GF-D8 (cell line): ENCODE results near the gene GRIK4.
"Not testable (repeated sequence)": the region's sequence is repeated elsewhere in the genome, so short reads cannot be mapped to it uniquely, and the experiment has no call there.

ENCODE experiments used
- DNase-seq: peaks from one replicate; lab custom pipeline; 2025; lab: John Stamatoyannopoulos, UW

GRIK4 gene

DNA sequence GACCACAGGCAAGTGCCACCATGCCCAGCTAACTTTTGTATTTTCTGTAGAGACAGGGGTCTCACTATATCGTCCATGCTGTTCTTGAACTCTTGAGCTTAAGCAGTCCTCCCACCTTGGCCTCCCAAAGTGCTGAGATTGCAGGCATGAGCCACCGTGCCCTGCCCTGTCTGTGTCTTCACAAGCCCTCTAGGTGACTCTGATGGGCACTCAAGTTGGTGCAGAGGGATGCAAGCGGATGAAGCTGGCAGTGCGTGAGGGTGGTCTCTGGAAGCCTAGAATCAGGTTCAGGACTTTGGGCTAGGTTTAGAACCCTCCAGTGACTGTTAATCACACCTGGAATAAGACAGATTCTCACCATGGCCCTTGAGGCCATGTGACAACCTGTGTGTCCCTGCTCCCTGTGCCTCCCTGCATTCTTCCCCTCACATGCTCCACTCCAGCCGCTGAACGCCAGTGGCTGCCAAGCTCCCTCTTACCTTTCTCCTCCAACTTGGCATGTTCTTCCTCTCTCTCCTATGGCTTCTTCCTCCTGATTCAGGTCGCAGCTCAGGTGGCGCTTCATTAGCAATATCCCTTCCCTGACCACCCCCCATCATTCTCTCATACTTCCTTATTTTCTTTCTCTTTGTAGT is 270.1 kb downstream of the GRIK4 start:
- DNase-seq: no peak

DNA sequence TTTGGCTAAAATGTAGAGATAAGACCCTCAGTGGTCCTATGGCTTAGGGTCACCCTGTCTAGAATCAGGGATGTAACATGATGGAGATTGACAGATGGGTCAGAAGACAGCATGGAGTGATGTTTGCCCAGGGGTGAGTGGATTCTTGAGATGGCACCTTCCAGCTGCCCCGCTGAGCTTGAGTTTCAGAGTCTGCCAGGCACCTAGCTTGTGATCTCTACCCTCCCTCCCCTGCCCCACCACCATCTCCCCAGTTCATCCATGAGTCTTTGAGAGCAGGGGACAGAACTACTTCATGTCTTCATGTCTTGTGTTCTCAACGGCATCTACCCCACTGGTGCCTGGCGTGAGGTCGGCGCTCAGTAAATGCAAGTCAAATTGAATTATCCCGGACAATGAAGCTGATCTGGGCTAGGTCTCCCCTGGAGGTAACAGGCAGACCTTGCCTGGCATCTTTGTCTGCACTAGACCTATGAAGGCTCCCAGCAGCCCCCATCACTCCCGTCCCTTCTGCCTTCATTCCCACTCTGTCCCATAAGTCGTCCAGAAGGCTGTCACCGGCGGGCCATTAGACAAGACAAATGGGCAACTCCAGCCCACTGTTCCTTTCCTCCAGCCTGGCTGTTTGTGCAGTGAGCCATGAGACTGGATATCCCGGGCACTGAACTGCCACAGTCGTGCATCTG is 273.2 kb downstream of the GRIK4 start:
- no peak for DNase-seq

DNA sequence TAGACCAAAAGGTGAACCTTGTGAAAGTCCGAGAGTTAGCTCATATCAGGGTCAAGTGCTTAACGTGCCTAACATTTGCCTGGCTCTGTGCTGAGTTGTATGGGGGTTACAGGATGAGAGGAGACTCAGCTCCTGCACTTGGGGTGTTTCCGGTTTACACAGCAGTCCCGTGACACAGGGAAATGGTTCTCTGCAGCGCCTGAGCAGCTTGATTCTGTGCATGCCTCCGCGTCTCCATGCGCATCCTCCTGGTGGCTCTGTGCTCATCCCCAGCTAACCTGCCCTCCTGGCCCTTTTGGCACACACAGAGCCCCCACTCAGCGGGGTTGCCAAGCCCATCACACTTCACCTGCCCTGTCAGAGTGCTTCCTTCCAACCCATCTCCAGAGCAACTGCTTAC is 274.0 kb downstream of the GRIK4 start:
- no peak for DNase-seq

DNA sequence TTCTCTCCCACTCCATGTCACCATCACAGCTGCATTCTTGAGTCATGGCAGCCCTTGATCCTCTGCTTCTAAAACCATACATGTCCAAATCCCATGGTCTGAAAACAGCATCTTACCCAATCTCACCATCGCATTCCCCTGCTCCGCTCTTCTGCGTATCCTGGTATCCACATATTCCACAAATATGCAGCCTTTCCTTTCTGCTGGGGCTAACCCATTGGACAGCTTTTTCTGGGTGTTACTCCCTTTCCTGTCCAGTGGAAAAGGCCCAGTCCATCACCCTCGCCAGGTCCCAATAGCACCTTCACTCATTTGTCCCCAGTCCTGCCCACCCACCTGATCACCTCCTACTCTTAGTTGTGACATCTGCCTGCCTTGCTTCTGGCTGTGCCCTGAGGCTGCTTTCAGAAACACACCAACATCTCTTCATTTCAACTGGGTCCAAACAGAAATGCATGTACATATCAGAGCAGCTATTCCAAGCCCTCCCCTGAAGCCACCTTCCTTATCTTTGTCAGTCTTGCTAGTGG is 274.7 kb downstream of the GRIK4 start:
- no peak for DNase-seq

DNA sequence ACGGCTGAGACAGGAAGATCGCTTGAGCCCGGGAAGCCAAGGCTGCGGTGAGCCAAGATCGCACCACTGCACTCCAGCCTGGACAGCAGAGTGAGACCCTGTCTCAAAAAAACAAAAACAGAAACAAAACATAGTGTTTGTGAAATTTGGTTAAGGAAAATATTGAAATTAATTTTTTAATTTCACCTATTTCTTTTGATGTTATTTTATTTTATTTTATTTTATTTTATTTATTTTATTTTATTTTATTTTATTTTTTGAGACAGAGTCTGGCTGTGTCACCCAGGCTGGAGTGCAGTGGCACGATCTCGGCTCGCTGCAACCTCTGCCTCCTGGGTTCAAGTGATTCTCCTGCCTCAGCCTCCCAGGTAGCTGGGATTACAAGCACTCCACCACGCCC is 275.7 kb downstream of the GRIK4 start:
- DNase-seq: not testable (repeated sequence)

DNA sequence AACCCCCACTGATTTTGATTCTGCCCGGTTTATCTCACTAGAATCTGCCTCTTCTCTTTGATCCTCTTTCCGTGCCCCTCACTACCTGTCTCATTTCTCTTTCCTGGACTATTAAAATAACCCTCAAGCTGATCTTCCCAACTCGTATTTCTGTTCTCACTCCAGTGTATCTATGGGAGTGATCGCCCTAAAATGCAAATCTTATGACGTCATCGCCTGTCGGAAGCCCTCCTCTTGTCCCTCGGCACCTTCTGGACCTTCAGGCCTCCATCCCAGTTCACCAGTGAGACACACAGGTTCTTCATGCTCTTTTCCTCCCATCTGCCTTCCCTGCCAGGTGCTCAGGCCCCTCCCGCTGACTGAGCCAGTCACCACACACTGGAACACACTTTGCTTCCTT is 277.8 kb downstream of the GRIK4 start:
- DNase-seq: no peak

DNA sequence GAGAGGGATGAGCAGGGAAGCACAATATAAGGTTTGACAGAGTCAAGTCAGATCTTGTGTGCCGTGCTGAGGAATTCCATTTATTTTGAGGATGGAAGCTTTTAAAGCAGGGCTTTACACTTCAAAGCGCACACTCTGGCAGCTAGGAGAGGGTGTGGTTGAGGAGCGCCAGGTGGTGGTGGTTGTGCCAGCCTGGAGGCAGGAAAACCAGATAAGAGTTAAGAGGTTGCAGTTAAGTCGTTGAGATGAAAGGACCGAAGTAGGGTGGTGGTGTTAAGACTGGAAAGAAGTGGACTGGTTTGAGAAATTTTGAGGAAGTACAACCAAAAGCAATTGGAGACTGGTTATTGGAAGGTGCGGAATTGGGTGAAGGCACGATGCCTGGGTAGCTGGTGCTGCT is 280.8 kb downstream of the GRIK4 start:
- DNase-seq: no peak

DNA sequence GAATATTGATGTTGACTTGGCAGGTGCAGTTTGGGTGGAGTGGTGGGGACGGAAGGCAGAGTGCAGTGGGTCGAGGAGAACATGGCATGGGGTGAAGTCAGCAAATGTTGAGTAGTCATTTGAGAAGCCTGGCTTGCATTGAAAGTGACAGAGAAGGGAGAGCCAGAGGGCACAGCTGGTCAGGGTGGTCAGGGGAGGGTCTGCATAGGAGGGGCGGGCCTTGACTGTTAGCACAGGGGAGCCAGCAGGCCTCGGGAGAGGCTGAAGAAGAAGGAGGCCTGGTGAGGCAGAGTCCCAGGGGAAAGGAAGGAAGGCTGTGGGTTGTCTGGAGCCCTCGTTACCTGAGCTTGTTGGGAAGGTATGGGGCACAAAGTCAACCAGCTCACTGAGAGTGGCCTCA is 281.6 kb downstream of the GRIK4 start:
- DNase-seq: no peak

DNA sequence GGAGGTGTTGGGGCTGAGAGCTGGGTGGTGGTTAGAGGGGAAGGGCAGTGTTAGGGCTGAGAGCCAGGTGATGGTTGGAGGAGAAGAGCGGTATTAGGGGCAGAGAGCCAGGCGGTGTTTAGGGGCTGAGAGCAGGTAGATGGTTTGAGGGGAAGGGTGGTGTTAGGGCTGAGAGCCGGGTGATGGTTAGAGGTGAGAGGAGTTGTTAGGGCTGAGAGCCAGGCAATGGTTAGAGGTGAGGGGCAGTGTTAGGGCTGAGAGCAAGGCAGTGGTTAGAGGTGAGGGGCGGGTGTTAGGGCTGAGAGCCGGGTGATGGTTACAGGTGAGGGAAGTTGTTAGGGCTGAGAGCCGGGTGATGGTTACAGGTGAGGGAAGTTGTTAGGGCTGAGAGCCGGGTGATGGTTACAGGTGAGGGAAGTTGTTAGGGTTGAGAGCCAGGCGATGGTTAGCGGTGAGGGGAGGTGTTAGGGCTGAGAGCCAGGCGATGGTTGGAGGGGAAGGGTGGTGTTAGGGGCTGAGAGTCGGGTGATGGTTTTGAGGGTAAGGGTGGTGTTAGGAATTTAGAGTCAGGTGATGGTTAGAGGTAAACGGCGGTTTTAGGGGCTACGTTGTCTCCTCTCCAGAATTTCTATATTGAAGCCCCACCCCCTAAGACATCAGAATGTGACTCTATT is 282.4 kb downstream of the GRIK4 start:
- DNase-seq: no peak

DNA sequence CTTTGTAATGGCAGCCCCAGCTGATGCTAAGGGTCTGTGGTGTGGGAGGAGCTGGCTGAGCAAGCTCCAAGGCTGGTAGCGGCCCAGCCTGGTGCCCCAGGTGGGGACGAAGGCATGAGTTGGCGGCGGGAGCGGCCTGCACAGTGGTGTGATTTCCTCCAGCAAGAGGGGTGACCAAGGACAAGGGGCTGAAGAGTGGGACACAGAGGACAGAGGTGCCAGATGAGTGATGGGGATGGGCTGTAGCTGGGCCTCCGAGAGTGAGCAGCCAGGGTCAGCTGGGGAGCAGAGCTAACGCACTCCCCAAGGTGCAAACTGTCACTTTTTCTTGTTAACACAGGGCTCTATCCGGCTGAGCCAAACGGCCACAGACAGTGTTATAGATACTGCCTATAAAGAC is 283.2 kb downstream of the GRIK4 start:
- no peak for DNase-seq

DNA sequence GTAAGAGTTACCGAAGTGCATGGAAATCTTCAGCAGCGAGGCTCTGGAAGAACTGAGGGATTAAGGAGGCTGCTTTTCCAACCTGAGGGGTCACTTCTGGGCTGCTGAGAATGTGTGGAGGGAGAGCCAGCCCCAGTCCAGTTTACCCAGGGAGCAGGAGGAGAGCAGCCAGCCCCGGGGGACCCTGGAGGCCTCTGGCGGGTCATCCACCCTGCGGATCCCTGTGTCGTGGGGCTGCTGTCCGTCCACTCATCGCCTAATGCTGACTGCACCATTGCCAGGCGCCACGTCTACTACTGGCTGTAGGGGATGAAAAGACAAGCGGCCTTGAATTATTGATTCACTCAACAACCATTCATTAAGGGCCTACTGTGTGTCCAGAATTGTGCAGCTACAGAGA is 283.6 kb downstream of the GRIK4 start:
- no peak for DNase-seq

DNA sequence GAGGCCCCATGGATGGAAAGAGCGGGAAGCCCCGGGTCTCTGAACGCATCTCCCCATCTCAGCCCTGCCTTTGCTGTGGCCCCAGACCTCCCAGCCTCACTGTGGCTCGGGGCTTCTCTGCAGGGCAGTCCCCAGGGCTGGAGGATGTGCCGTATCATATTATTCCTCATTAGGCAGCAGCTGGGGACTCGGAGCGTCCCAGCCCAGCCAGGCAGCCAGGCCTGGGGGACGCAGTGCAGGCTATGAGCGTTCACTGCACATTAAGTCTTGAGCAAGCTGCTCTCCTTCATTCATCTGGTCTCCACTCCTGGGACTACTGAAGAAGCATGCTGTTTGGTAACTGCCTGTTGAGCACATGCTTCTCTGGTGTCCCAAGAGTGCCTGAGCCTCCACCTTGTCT is 285.6 kb downstream of the GRIK4 start:
- no peak for DNase-seq

DNA sequence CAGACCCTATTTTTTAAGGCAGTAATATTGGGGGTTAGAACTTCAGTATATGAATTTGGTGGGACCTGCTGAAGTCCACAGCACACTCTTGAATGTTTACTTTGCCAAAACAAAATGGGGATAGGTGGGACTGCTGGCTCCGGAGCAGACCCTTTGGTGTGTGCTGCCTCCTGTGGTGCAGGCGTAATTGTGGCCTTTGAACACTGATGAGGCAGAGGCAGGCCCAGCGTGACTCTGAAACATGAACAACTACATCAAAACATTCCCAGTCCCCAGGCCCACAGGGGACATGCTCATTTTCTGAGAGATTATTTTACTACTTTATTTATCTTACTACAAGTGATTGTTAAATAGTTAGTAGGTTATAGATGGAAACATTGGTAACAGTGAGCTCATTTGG is 287.3 kb downstream of the GRIK4 start:
- DNase-seq: no peak

DNA sequence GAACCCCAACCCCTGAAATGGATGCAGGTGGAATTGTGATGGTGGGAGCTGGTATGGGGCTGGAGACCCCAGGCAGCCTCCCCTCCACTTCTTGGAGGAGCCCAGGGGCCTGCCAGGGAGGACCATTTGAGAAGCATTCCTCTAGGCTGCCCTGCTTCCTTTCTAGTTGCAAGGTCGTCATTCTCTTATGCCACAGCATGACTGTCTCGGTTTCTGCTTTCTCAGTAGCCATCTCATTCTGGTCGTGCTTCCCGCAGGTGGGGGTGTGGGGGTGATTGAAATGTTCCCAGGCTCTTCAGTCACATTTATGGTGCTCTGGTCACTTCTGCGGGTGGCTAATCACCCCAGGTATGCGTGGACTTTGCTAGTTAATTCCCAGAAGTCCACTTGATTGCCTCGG is 288.7 kb downstream of the GRIK4 start:
- no peak for DNase-seq

DNA sequence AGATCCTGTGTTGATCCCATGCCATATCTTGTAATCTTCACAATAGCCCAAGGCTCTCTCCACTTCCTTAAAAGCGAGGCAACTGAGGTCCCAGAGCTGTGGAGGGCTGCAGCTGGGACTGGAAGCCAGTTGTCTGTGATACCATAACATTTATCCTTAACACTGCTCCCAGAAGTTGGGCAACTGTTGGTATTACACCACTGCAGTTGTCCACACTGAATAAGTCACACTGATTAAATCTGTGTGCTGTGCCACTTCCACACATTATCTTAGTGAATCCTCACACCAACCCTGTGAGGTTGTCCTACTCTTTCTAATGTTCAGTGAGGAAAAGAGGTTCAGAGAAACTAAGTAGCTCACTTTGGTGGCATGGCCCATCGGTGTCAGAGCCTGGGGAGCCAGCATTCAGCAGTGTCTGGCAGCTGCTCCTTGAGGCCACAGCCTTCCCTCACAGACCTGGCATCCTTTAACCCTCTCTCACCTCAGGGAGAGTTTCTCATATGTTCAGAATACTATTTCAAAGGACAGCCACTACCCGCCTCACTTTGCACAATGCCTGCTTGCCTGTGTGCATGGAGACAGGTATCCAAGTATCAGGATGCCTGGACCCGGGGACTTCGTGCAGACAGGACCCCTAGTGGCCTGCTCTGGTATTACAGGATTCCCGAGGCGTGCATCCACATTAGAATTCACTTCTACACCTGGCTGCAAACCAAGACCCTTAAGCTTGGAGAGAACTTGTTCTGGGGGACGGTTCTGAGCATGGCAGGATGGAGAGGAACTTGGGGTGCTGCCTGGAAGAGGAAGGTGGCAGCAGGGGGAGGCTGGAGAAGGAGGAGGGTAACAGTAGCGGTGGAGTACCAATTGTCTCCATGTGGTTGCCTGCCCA is 290.5 kb downstream of the GRIK4 start:
- DNase-seq: no peak

DNA sequence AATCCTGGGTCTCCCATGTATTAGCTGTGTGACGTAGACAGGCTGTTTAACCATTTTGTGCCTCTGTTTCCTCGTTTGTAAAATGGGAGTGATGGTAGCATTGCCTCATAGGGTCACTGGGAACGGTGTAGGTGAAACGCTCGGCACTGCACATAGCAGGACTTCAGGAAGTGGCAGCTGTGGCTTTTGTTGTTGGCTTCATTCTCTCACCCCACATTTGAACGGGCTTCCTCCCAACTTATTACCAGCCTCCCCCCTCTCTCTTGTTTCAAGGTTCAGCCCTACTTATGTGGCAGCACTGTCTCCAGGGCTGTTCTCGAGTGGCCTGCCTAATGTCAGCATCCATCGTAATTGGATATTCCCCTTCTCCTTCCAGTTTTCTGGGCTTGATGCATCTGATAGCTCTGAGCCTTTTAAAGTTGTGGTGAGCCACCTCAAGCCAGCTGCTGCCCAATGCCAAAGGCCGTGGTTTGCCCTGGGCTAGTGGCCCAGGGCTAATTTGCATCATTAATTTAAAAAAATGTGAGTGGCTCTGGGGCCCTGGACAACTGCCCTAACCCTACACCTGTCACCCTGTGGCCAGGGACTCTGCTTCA is 294.5 kb downstream of the GRIK4 start:
- no peak for DNase-seq

DNA sequence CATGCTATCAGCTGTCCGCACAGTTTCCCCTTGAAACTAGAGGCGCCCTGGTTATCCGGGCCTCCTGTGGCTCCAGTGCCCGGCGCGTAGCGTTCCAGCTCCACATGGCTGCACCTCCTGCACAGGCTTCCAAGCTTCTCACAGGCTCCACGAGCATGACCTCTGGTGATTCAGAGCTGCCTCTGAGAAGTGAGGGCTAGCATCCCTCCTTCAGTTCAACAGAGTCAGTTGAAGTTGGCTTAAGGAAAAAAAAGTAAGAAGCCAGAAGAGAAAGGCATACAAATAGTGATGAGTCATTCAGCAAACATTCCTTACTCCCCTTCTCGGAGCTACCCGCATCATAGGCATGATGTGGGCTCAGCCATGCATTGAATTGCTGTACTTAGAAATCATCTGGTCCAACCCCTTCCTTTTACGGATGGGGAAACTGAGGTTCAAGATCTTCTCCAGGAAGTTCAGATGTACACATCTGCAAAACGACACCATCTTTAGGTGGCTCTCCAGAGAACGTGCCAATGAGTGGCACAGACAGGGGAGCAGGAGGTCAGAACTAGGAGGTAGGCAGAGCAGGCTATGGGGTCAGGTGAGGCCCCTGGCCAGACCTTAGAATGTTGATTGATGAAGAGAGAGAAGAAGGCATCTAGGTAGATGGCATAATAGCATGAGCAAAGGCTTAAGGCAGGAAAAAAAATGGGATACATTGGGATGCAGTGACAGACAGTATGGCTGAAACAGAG is 296.0 kb downstream of the GRIK4 start:
- no peak for DNase-seq

DNA sequence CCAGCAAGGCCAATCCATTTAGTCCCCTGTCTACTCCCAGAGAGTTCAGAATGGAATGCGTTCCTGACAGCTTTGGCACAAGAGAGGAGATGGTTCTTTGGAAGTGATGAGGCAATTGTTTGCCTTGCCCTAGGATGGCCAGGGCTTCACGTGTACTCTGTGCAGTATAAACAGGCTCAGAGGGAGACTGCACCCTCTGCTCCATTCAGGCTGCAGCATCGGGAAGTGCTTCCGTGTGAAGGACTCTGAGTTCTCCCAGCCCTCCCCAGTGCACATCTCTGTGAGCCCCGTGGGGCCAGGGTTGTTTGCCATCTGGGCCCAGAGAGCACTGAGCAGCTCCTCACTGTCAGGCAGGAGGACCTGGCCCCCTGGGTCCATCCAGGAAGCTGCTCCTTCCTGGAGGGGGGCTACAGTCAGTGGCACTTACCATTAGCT is 297.1 kb downstream of the GRIK4 start:
- DNase-seq: no peak

DNA sequence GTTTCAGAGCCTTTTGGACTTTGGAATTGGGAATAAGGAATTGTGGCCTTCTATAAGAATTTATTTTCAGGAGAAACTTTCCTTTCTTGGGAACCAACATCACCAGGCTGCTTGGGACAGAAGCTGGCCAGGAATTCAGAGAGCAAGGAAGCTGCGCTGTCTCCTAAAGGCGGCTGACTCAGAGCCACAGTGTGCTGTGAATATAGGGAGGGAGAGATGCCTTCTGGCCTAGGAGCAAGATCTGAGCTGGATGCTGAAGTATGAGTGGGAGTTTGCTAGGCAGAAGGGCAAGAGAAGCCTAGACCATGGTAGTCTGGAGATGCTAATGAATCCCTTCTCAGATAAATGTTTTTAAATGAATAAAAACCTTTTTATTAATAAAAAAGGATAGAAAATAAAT is 298.7 kb downstream of the GRIK4 start:
- DNase-seq: no peak

DNA sequence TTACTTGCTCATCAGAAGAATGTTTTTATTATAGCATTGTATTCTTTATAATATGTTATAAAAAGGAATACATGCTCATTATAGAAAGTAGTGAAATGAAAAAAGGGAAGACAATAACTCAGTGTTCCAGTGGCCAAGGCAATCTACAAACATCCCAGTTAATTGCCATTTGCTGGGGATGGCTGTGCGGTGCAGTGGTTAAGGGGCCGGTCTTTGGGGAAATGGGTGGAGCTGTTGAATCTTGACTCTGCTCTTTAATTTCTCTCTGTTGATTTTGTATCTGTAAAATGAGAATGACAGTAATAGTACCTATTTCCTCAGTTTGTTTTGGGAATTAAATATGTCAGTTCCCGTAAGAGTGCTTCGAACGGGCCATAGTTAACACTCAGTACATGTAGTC is 299.7 kb downstream of the GRIK4 start:
- no peak for DNase-seq

DNA sequence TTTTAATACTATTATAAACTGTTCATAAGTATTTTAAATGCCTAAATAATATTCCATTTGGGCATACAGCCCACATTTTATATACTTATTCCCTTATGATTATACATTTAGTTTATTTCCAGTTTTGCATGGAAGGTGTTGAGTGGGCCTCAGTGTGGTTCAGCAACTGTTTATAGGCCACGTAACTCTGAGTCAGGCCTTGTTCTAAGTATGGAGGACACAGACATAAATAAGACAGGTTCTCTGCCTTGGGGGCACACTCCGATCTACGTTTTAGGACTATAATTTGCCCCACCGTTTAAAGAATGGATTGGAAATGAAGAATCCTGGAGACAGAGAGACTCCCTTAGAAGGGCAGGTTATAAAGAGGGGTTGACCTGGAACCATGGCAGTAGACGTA is 300.2 kb downstream of the GRIK4 start:
- no peak for DNase-seq
